Spleen (tissue), 11 donors: ENCODE data around the gene DMD. TPM values are rescaled to one million over a fixed set of nuclear protein-coding genes. Genes with fewer than 3 reads are reported as not detected.
"Not testable (repeated sequence)": the region's sequence is repeated elsewhere in the genome, so short reads cannot be mapped to it uniquely, and the experiment has no call there.

Experiments used
- DNase-seq: peaks from one replicate; pipeline ENCODE4 v3.0.0-alpha.2; 2020
- H3K27ac ChIP-seq, 8 donors: fragments of 200-600 bp; sonication (generic) in 7 of 8; 1 replicate in 4 of 8; 2 replicates in 4 of 8; pipeline versions ENCODE4 v1.5.0 to v1.8.0; 2016 to 2021; ENCODE audit warnings: inconsistent platforms in 4 of 8, mild to moderate bottlenecking in 4 of 8, moderate library complexity in 1 of 8
- H3K27me3 ChIP-seq, 7 donors: fragments of 200-600 bp; sonication (generic) in 6 of 7; replicated peaks in 1 of 7; 1 replicate in 4 of 7; 2 replicates in 3 of 7; pipeline versions ENCODE4 v1.5.0 to v1.8.0; 2016 to 2021; ENCODE audit warnings: inconsistent platforms in 3 of 7, mild to moderate bottlenecking in 1 of 7
- H3K36me3 ChIP-seq, 6 donors: fragments of 200-600 bp; sonication (generic) in 5 of 6; 1 replicate in 4 of 6; 2 replicates in 2 of 6; pipeline versions ENCODE4 v1.5.0 to v1.8.0; 2016 to 2021; ENCODE audit warnings: inconsistent platforms in 2 of 6
- H3K4me1 ChIP-seq, 6 donors: fragments of 200-600 bp; sonication (generic) in 5 of 6; 1 replicate in 3 of 6; 2 replicates in 3 of 6; pipeline versions ENCODE4 v1.5.0 to v1.8.0; 2016 to 2021; ENCODE audit warnings: inconsistent platforms in 3 of 6
- H3K4me3 ChIP-seq, 8 donors: fragments of 200-600 bp; sonication (generic) in 7 of 8; 1 replicate in 4 of 8; 2 replicates in 4 of 8; pipeline versions ENCODE4 v1.5.0 to v1.8.0; 2016 to 2021; ENCODE audit warnings: inconsistent platforms in 4 of 8, mild to moderate bottlenecking in 4 of 8, moderate library complexity in 2 of 8
- H3K9me3 ChIP-seq, 8 donors: fragments of 200-600 bp; sonication (generic) in 7 of 8; 1 replicate in 4 of 8; 2 replicates in 4 of 8; pipeline versions ENCODE4 v1.5.0 to v1.8.0; 2016 to 2021; ENCODE audit warnings: inconsistent platforms in 4 of 8
- POLR2A ChIP-seq, 3 donors: fragments of 450-650 bp; IDR thresholded peaks; one replicate each; pipeline ENCODE4 v1.5.1; 2017; ENCODE audit warnings: antibody characterized with exemption in 3 of 3, mild to moderate bottlenecking in 1 of 3
- POLR2AphosphoS5 ChIP-seq, 3 donors: sonication (generic); formaldehyde crosslinking; IDR thresholded peaks; one replicate each; pipeline ENCODE4 v1.5.1; 2017; ENCODE audit warnings: antibody characterized with exemption in 3 of 3
- WGBS, 5 donors: extraction: QIAGEN DNeasy Blood & Tissue Kit in 3 of 5; methylation state at CpG; one replicate each; pipeline versions ENCODE4 v1.1.5 to v1.1.7; 2013 to 2018; 5-methylcytosine and 5-hydroxymethylcytosine counted together
- intact Hi-C: fragments of 100-400 bp; cut with DNase I; formaldehyde crosslinking; loops from one replicate; pipeline ENCODE4 v1.15.0; 2023; ENCODE audit warnings: low total_unique reads
- polyA plus RNA-seq, 3 donors: library from polyadenylated mRNA; stranded (reverse); fragments of 200-250 nt; gene quantifications; one replicate each; pipeline ENCODE4 v1.2.1, GENCODE V29; 2013
- total RNA-seq, 7 donors: library from RNA; depleted of rRNA in 3 of 7; stranded (reverse); fragments of >200 nt in 3 of 7; fragmentation: NEBNext Ultra II Directional in 4 of 7; extraction: Animal tissue kit (Norgen Biotek cat#: 25700) in 4 of 7; gene quantifications; one replicate each; pipeline versions ENCODE4 v1.1.0 to v1.2.1, GENCODE V29; 2016 to 2021
- TF ChIP-seq, protein P1 (sequence below), 11 experiments: fragments of 200-600 bp in 7 of 11; fragments of 450-650 bp in 4 of 11; sonication (generic) in 4 of 11; IDR thresholded peaks in 8 of 11; conservative IDR thresholded peaks in 3 of 11; 1 replicate in 7 of 11; 2 replicates in 4 of 11; pipeline versions ENCODE4 v1.4.0 to v1.8.0; 2016 to 2021; ENCODE audit warnings: antibody characterized with exemption in 11 of 11, inconsistent platforms in 4 of 11, mild to moderate bottlenecking in 1 of 11
- donor health status: healthy with polysubstance abuse.
- donor health status: DM: no; HTN: no; CAD: no; lungs with moderate emphysema.
- donor health status: DM: no; HTN: no; CAD: no.
- donor health status: Bipolar disorder and iron deficiency.
- donor health status: healthy.
- donor health status: DM: no; HTN: no; CAD: no.
- donor health status: DM: yes; HTN: yes; CAD: no.

The DMD gene
- total and polyA plus RNA-seq, 10 donors, result 1.3 to 11.3 (median 4.4) TPM

DNA sequence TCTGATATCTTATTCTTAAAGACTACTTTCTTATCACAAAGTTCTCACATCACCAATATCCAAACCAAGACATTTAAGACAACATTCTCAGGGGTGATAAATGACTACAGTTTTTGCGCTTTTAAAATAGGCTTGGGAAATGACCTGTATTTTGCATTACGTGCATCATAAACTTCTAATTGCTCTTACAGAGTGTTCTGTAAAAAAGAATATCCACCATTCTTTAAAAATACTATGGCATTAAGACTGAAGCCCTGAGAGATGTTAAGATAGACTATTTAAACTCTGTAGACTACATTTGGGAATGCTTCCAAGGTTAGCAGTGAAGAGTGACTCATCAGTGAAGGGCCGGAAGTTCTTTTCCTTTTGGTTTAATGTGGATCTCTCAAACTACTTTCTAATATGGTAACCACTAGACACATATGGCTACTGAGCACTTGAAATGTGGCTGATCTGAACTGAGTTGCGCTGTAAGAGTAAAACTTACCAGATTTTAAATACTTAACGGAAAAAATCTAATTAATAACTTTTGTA is 1620.7 kb downstream of the DMD start:
- intact Hi-C loops, result no loop called here

DNA sequence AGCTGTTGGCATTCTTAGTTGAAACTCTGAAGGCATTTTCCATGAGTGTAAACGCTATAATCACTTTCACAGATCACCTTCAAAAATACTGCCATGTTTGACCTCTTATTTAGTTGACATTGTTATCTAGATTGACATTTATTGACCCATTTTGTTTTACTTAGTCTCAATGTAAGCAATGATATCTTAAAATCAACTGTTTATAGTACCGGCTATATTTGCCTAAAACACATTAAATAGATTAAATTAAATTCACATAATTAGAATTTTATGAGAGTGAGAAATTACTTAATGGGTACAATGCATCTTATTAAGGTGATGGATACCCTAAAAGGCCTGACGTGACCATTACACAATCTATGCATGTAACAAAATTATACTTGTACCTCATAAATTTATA is 1621.8 kb downstream of the DMD start:
- DNase-seq, result no peak
- TF ChIP-seq POLR2AphosphoS5 (IDR thresholded peaks at IDR 0.05), result no peak
- no peak for TF ChIP-seq POLR2A (IDR thresholded peaks at IDR 0.05)
- TF ChIP-seq, protein P1, sequence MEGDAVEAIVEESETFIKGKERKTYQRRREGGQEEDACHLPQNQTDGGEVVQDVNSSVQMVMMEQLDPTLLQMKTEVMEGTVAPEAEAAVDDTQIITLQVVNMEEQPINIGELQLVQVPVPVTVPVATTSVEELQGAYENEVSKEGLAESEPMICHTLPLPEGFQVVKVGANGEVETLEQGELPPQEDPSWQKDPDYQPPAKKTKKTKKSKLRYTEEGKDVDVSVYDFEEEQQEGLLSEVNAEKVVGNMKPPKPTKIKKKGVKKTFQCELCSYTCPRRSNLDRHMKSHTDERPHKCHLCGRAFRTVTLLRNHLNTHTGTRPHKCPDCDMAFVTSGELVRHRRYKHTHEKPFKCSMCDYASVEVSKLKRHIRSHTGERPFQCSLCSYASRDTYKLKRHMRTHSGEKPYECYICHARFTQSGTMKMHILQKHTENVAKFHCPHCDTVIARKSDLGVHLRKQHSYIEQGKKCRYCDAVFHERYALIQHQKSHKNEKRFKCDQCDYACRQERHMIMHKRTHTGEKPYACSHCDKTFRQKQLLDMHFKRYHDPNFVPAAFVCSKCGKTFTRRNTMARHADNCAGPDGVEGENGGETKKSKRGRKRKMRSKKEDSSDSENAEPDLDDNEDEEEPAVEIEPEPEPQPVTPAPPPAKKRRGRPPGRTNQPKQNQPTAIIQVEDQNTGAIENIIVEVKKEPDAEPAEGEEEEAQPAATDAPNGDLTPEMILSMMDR (IDR thresholded peaks at IDR 0.05 in 8 of 11, conservative IDR thresholded peaks at IDR 0.05 in 3 of 11), result no peak
- no peak overlapping the region for H3K4me3 ChIP-seq
- H3K4me1 ChIP-seq, result no peaks in the 10 kb centered on the region
- H3K27me3 ChIP-seq, result no peaks in the 10 kb centered on the region
- H3K27ac ChIP-seq, result no peak overlapping the region
- H3K36me3 ChIP-seq, result no peaks in the 10 kb centered on the region
- no peaks in the 10 kb centered on the region for H3K9me3 ChIP-seq
- 69 to 88% (median 80%) methylated on average over 3 of the region's 3 CpGs for WGBS, 5 donors
- intact Hi-C loops, result no loop called here

More for the DNA sequence above, 1620.7 kb downstream of the DMD start:
- WGBS, 5 donors, result 68 to 84% (median 77%) methylated on average over 5 of the region's 5 CpGs
- TF ChIP-seq, protein P1 (IDR thresholded peaks at IDR 0.05 in 8 of 11, conservative IDR thresholded peaks at IDR 0.05 in 3 of 11), result no peak
- no peak for TF ChIP-seq POLR2AphosphoS5 (IDR thresholded peaks at IDR 0.05)
- TF ChIP-seq POLR2A (IDR thresholded peaks at IDR 0.05), result no peak
- Histone ChIP-seq H3K36me3 (no peaks in the 10 kb centered on the region), H3K4me1 (no peaks in the 10 kb centered on the region), H3K4me3 (no peak overlapping the region), H3K27ac (no peak overlapping the region), H3K27me3 (no peaks in the 10 kb centered on the region), H3K9me3 (no peaks in the 10 kb centered on the region)
- no peak for DNase-seq

DNA sequence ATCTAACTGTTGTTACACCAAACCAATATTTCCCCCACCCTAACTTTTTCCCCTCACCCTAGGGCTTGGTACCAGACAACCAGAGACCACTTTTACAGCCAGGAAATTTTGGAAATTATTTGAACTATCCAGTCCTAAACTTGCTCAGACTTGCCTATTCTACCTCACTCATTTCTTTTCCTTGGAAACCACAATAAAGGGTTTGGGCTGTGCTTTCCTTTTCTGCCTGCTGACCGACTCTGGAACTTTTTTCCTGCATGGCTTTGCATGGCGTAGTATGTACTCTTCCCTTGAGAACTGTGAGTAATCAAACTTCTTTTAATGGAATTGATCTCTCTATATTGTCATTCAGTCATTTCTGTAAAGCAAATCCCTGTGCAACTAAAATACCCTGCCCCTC is 1623.0 kb downstream of the DMD start:
- WGBS, 5 donors, result 64 to 92% (median 81%) methylated on average over 2 of the region's 2 CpGs
- Histone ChIP-seq H3K4me1 (no peaks in the 10 kb centered on the region), H3K9me3 (no peaks in the 10 kb centered on the region), H3K27ac (no peak overlapping the region), H3K4me3 (no peak overlapping the region), H3K36me3 (no peaks in the 10 kb centered on the region), H3K27me3 (no peaks in the 10 kb centered on the region)
- no peak for DNase-seq
- intact Hi-C loops, result no loop called here
- no peak for TF ChIP-seq POLR2AphosphoS5 (IDR thresholded peaks at IDR 0.05)
- TF ChIP-seq POLR2A (IDR thresholded peaks at IDR 0.05), result no peak
- TF ChIP-seq, protein P1 (IDR thresholded peaks at IDR 0.05 in 8 of 11, conservative IDR thresholded peaks at IDR 0.05 in 3 of 11), result no peak

DNA sequence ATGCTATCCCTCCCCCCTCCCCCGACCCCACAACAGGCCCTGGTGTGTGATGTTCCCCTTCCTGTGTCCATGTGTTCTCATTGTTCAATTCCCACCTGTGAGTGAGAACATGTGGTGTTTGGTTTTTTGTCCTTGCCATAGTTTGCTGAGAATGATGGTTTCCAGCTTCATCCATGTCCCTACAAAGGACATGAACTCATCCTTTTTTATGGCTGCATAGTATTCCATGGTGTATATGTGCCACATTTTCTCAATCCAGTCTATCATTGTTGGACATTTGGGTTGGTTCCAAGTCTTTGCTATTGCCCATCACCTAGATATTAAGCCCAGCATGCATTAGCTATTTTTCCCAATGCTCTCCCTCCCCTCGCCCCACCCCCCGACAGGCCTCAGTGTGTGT is 1627.5 kb downstream of the DMD start:
- H3K4me3 ChIP-seq, intact Hi-C loops, H3K27me3 ChIP-seq, H3K4me1 ChIP-seq, H3K27ac ChIP-seq, H3K36me3 ChIP-seq, H3K9me3 ChIP-seq, DNase-seq: not testable (repeated sequence)
- WGBS, 5 donors, result 81 to 98% (median 87%) methylated on average over 3 of the region's 3 CpGs

DNA sequence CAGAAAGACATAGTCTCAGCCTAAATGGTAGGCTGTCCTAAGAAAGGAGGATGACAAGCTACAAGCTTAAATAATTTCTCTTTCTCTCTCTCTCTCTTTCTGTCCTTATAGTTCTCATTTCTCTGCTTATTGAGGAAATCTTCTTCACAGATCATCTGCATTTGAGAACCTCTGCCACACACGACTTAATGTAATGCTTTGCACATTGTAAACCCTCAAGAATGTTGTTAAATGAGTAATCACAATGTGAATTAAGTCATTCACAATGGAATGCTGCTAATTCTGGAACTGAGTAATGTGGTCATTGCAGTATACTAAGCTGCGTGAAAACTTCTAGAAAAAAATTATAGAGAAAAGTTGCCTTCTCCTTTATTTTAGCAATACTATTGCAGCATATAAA is 1630.6 kb downstream of the DMD start:
- DNase-seq, result no peak
- TF ChIP-seq POLR2A (IDR thresholded peaks at IDR 0.05) (no peak), POLR2AphosphoS5 (IDR thresholded peaks at IDR 0.05) (no peak)
- TF ChIP-seq, protein P1 (IDR thresholded peaks at IDR 0.05 in 8 of 11, conservative IDR thresholded peaks at IDR 0.05 in 3 of 11), result no peak
- H3K27ac ChIP-seq, result no peak overlapping the region
- H3K27me3 ChIP-seq, result no peaks in the 10 kb centered on the region
- H3K36me3 ChIP-seq, result no peaks in the 10 kb centered on the region
- no peak overlapping the region for H3K4me3 ChIP-seq
- H3K4me1 ChIP-seq, result no peaks in the 10 kb centered on the region
- 26 to 35% (median 27%) methylated on average over 2 of the region's 2 CpGs for WGBS, 5 donors
- intact Hi-C loops, result no loop called here
- no peaks in the 10 kb centered on the region for H3K9me3 ChIP-seq
